GM10266 (cell line): ENCODE data around the gene SYT7.

Experiments
- DNase-seq: peaks from one replicate; pipeline ENCODE4 v3.0.0; 2012; ENCODE audit errors: extremely low spot score
- CTCF ChIP-seq: IDR thresholded peaks from 2 replicates; pipeline ENCODE4 v1.5.1; 2012; ENCODE audit warnings: mild to moderate bottlenecking, low read depth; ENCODE audit not compliant: control insufficient read depth, insufficient read depth; ENCODE audit errors: missing control alignments

The SYT7 gene

GRCh38 chr11:61495801-61496601 is 84.9 kb downstream of the SYT7 start:
- TF ChIP-seq CTCF = no peak
- no peak for DNase-seq

- no peak for TF ChIP-seq CTCF
- DNase-seq = no peak
These were observed 86.4 kb downstream of the SYT7 start for GRCh38 chr11:61494381-61494961.

GRCh38 chr11:61491736-61492395 is 89.0 kb downstream of the SYT7 start:
- no peak for TF ChIP-seq CTCF
- no peak for DNase-seq

- TF ChIP-seq CTCF = no peak
- no peak for DNase-seq
These were observed 90.8 kb downstream of the SYT7 start for GRCh38 chr11:61489833-61490721.

- no peak for TF ChIP-seq CTCF
- DNase-seq = no peak
These were observed 92.1 kb downstream of the SYT7 start for GRCh38 chr11:61488651-61489291.

GRCh38 chr11:61487342-61488025 is 93.4 kb downstream of the SYT7 start:
- no peak for DNase-seq
- TF ChIP-seq CTCF = no peak
